HepG2 (cell line): ENCODE data around the gene TM4SF20. TPM values are rescaled to one million over a fixed set of nuclear protein-coding genes. Genes with fewer than 3 reads are reported as not detected.

Experiments
- ATAC-seq: fragments of 200-7000 bp; cut with Tn5 transposase; 3 replicates; pipeline ENCODE4 v1.9.1; 2020; ENCODE audit warnings: mild to moderate bottlenecking, moderate library complexity
- BruUV-seq: library from RNA; stranded (reverse); fragments of 400-500 nt; replicated peaks from 2 replicates; lab custom pipeline; 2021; lab: Mats Ljungman, UMichigan
- CTCF ChIA-PET: fragments of 300-600 bp; formaldehyde crosslinking; extraction: SDS; loops from one replicate; lab custom pipeline; 2021; ENCODE audit warnings: low total read pairs, inconsistent platforms, low intra/inter-chr PET ratio; lab: Yijun Ruan, JAX
- POLR2A ChIA-PET: fragments of 350-600 bp; sonication (Branson Sonifier 250); formaldehyde crosslinking; loops from one replicate; lab custom pipeline; 2020; ENCODE audit warnings: antibody characterized with exemption, inconsistent platforms; lab: Yijun Ruan, JAX
- DNase-seq: peaks from one replicate; pipeline ENCODE4 v3.0.0-alpha.2; 2015; ENCODE audit warnings: low spot score
- FAIRE-seq: peaks from 3 replicates; lab custom pipeline; 2011; peaks lifted over from hg19 to GRCh38; lab: Jason Lieb, UNC
- H2AFZ ChIP-seq: one replicate; pipeline ENCODE4 v1.6.1; 2011; ENCODE audit warnings: low read length, inconsistent platforms
- H3K27ac ChIP-seq: fragments of 300-600 bp; 3 replicates; pipeline ENCODE4 v1.8.0; 2011; ENCODE audit warnings: mixed run types, mild to moderate bottlenecking, mixed read lengths, low read length, inconsistent platforms; ENCODE audit not compliant: insufficient read depth; ENCODE audit errors: extremely low read length
- H3K27me3 ChIP-seq, 2 experiments: fragments of 200-600 bp in 1 of 2; 2 replicates in 1 of 2; 3 replicates in 1 of 2; pipeline versions ENCODE4 v1.6.0 to v1.8.0; 2011; ENCODE audit warnings: low read length in 2 of 2, mild to moderate bottlenecking in 2 of 2, moderate library complexity in 2 of 2, inconsistent platforms in 1 of 2; ENCODE audit not compliant: insufficient read depth in 2 of 2, control insufficient read depth in 1 of 2
- H3K36me3 ChIP-seq, 2 experiments: fragments of 200-600 bp in 1 of 2; replicated peaks in 1 of 2; 2 replicates in 1 of 2; 3 replicates in 1 of 2; pipeline versions ENCODE4 v1.5.1 to v1.8.0; 2011; ENCODE audit warnings: low read length in 2 of 2, inconsistent platforms in 1 of 2; ENCODE audit not compliant: insufficient read depth in 2 of 2, control insufficient read depth in 1 of 2
- H3K4me1 ChIP-seq: 2 replicates; pipeline ENCODE4 v1.5.1; 2012; ENCODE audit warnings: low read length, inconsistent platforms; ENCODE audit not compliant: insufficient read depth
- H3K4me2 ChIP-seq: 2 replicates; pipeline ENCODE4 v1.6.0; 2011; ENCODE audit warnings: low read depth, low read length, inconsistent platforms
- H3K4me3 ChIP-seq, 3 experiments: fragments of 200-600 bp in 1 of 3; sonication (generic), shearing (Covaris generic) in 1 of 3; replicated peaks in 1 of 3; 2 replicates each; pipeline ENCODE4 v1.5.1; 2011 to 2016; ENCODE audit warnings: low read length in 3 of 3, inconsistent platforms in 2 of 3, low read depth in 2 of 3, mild to moderate bottlenecking in 2 of 3, control low read depth in 1 of 3, mixed read lengths in 1 of 3; ENCODE audit not compliant: insufficient read depth in 1 of 3
- H3K79me2 ChIP-seq: one replicate; pipeline ENCODE4 v1.6.1; 2011; ENCODE audit warnings: low read length, inconsistent platforms; ENCODE audit not compliant: insufficient read depth
- H3K9ac ChIP-seq: 2 replicates; pipeline ENCODE4 v1.6.0; 2011; ENCODE audit warnings: mild to moderate bottlenecking, low read depth, low read length, inconsistent platforms; ENCODE audit not compliant: insufficient read depth
- H3K9me3 ChIP-seq: 2 replicates; pipeline ENCODE4 v1.5.1; 2012; ENCODE audit warnings: mild to moderate bottlenecking, low read length
- H4K20me1 ChIP-seq: 2 replicates; pipeline ENCODE4 v1.6.0; 2011; ENCODE audit warnings: inconsistent platforms, mild to moderate bottlenecking, low read length, moderate library complexity; ENCODE audit not compliant: insufficient read depth
- ETV6 ChIP-seq: sonication (generic); formaldehyde crosslinking; conservative IDR thresholded peaks from 2 replicates; pipeline ENCODE4 v1.4.0; 2020; ENCODE audit warnings: missing genetic modification reagents
- HHEX ChIP-seq: IDR thresholded peaks from 2 replicates; pipeline ENCODE4 v1.6.1; 2016; ENCODE audit warnings: control low read depth
- KLF11 ChIP-seq: IDR thresholded peaks from 2 replicates; pipeline ENCODE4 v1.6.1; 2016; ENCODE audit warnings: missing compliant biosample characterization
- KLF13 ChIP-seq: sonication (generic); formaldehyde crosslinking; IDR thresholded peaks from 2 replicates; pipeline ENCODE4 v1.4.0; 2020; ENCODE audit warnings: mild to moderate bottlenecking, missing genetic modification reagents
- LCORL ChIP-seq, 2 experiments: fragments of 450-650 bp in 1 of 2; sonication (generic) in 1 of 2; formaldehyde crosslinking in 1 of 2; IDR thresholded peaks; 2 replicates each; pipeline versions ENCODE4 v1.5.0 to v1.6.1; 2017 to 2020; ENCODE audit warnings: antibody characterized with exemption in 1 of 2, missing genetic modification reagents in 1 of 2
- MAFF ChIP-seq: IDR thresholded peaks from 2 replicates; pipeline ENCODE4 v1.6.1; 2011; ENCODE audit warnings: low read depth, low read length, improper control_type of control experiment
- MAFK ChIP-seq, 2 experiments: IDR thresholded peaks in 1 of 2; conservative IDR thresholded peaks in 1 of 2; 2 replicates each; pipeline ENCODE4 v1.6.1; 2011; ENCODE audit warnings: improper control_type of control experiment in 2 of 2, low read length in 2 of 2
- MEIS2 ChIP-seq: sonication (generic); formaldehyde crosslinking; IDR thresholded peaks from 2 replicates; pipeline ENCODE4 v1.9.0; 2021; ENCODE audit warnings: mild to moderate bottlenecking, missing genetic modification reagents
- NFE2L2 ChIP-seq: fragments of 150-350 bp; IDR thresholded peaks from 2 replicates; pipeline ENCODE4 v1.6.1; 2014; ENCODE audit warnings: low read length
- NKX3-1 ChIP-seq: sonication (generic); formaldehyde crosslinking; IDR thresholded peaks from 2 replicates; pipeline ENCODE4 v1.5.0; 2020; ENCODE audit warnings: missing genetic modification reagents
- RXRA ChIP-seq: sonication (generic); formaldehyde crosslinking; IDR thresholded peaks from 2 replicates; pipeline ENCODE4 v1.5.1; 2020; ENCODE audit warnings: missing genetic modification reagents
- SOX13 ChIP-seq, 3 experiments: fragments of 450-650 bp in 1 of 3; sonication (generic) in 1 of 3; formaldehyde crosslinking in 1 of 3; IDR thresholded peaks in 2 of 3; conservative IDR thresholded peaks in 1 of 3; 2 replicates each; pipeline versions ENCODE4 v1.5.0 to v1.6.1; 2016 to 2020; ENCODE audit warnings: antibody characterized with exemption in 1 of 3, mild to moderate bottlenecking in 1 of 3, missing compliant biosample characterization in 1 of 3, missing genetic modification reagents in 1 of 3, moderate library complexity in 1 of 3
- SOX5 ChIP-seq: IDR thresholded peaks from 2 replicates; pipeline ENCODE4 v1.6.1; 2016; ENCODE audit warnings: borderline replicate concordance
- SOX6 ChIP-seq, 2 experiments: fragments of 450-650 bp in 1 of 2; sonication (generic) in 1 of 2; formaldehyde crosslinking in 1 of 2; IDR thresholded peaks; 2 replicates each; pipeline versions ENCODE4 v1.4.0 to v1.6.1; 2017 to 2020; ENCODE audit warnings: antibody characterized with exemption in 1 of 2, mild to moderate bottlenecking in 1 of 2, missing genetic modification reagents in 1 of 2
- ZEB1 ChIP-seq: IDR thresholded peaks from 2 replicates; pipeline ENCODE4 v1.6.1; 2012; ENCODE audit warnings: mild to moderate bottlenecking, low read depth, inconsistent platforms; ENCODE audit not compliant: insufficient replicate concordance
- ZNF530 ChIP-seq: sonication (generic); formaldehyde crosslinking; IDR thresholded peaks from 2 replicates; pipeline ENCODE4 v1.5.0; 2020; ENCODE audit warnings: low read depth, mild to moderate bottlenecking, missing genetic modification reagents
- WGBS: methylation state at CpG from one replicate; pipeline ENCODE4 v1.1.6; 2017; ENCODE audit warnings: low lambda C conversion rate; 5-methylcytosine and 5-hydroxymethylcytosine counted together
- in situ Hi-C: cut with HindIII; loops from 2 replicates; pipeline ENCODE4 v1.10.0; 2017; ENCODE audit warnings: low pct_unique_long_range_greater_than_20kb; ENCODE audit not compliant: extremely low pct_ligation_motif_present
- intact Hi-C: fragments of 100-400 bp; cut with micrococcal nuclease; formaldehyde crosslinking; loops from one replicate; pipeline ENCODE4 v1.10.0; 2022; ENCODE audit not compliant: unreplicated experiment
- polyA plus RNA-seq, 8 experiments: library from polyadenylated mRNA; depleted of rRNA in 3 of 8; stranded (reverse) in 7 of 8; unstranded in 1 of 8; fragments of >200 nt; fragmentation: Illumina TruSeq in 4 of 8; extraction: Trizol in 4 of 8; gene quantifications; 2 replicates each; pipeline versions ENCODE4 v1.2.1 to v1.2.3, GENCODE V29; 2011 to 2016; ENCODE audit warnings: low read depth in 4 of 8, missing spikeins in 1 of 8, mixed read lengths in 1 of 8; ENCODE audit not compliant: insufficient read depth in 1 of 8
- total RNA-seq, 5 experiments: library from RNA; depleted of rRNA; stranded (reverse); fragments of >200 nt; fragmentation: Illumina TruSeq; extraction: Trizol; gene quantifications; 2 replicates each; pipeline ENCODE4 v1.2.3, GENCODE V29; 2016; ENCODE audit warnings: low read depth in 1 of 5
- TF ChIP-seq, protein P1 (sequence below): sonication (generic); formaldehyde crosslinking; IDR thresholded peaks from 2 replicates; pipeline ENCODE4 v1.4.0; 2020; ENCODE audit warnings: missing genetic modification reagents

Gene TM4SF20
- total and polyA plus RNA-seq, 2 of the 13 experiments (the other 11 are each of a cell fraction or from before 2014, with no cell fraction given) = not detected

DNA sequence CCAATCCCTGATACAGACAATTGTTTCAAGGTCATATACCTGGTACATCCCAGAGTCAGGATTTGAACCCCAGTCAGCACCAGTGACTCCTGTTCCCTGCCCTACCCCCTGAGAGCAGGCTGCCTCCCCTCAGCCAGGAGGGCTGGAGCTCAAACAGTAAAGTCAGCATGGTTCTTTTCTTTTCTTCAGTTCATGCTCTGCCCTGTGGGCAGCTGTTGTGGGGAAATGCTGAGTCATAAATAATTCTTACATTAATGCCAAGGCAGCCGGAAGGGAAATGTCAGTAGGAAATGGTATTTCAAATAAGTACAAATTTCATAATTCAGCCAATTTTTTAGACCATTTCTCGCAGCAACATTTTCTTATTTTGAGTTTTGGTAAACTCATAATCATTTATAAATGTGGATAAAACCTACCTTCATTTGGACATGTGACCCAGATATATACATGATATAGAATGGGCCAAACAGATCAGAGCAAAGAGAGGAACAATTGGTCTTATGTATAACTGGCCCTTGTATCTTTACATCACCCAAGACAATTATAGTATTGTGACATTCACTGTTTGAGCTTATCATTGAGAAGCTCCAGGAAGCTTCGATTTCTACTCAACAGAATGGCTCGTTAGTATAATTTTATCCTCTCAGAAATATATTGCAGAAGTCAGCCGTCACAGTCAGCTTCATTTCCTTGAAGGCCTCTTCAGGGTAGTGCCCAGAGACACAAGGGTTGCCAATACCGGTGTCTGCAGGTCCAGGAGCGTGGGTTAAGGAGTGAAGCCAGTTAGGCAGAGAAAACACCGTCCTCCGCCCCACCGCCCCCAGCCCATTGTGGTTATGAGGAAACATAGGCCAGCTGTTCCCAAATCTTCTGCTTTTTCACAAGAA is 36.7 kb upstream of the TM4SF20 start:
- DNase-seq (no peak), ATAC-seq (no peak), FAIRE-seq (no peak)
- no TSS peak for BruUV-seq
- intact Hi-C loops = no loop called here
- H2AFZ ChIP-seq = no peak overlapping the region
- H3K4me1 ChIP-seq = peaks cover 44% of the 10 kb centered on the region
- 91% methylated on average over 10 of the region's 10 CpGs for WGBS
- H3K27me3 ChIP-seq = no peaks in the 10 kb centered on the region
- H4K20me1 ChIP-seq = no peaks in the 10 kb centered on the region
- no peaks in the 10 kb centered on the region for H3K9me3 ChIP-seq
- H3K9ac ChIP-seq = no peak overlapping the region
- in situ Hi-C loops = no loop called here
- no peak overlapping the region for H3K4me3 ChIP-seq
- no peak overlapping the region for H3K4me2 ChIP-seq
- POLR2A ChIA-PET = interaction anchor here (1.1 to 1.5 kb wide), 2 partner anchors 10 to 51 kb away, joined by 4 to 8 read pairs; no protein-coding TSS in a partner anchor
- H3K27ac ChIP-seq = no peak overlapping the region
- peak; percentile 84 for TF ChIP-seq NFE2L2
- peak; percentile 89 to 90 for TF ChIP-seq MAFK (conservative IDR thresholded peaks at IDR 0.05 in 1 of 2, IDR thresholded peaks at IDR 0.05 in 1 of 2; ENCODE audit: low read length in 2 of 2)
- peak; percentile 84 for TF ChIP-seq MAFF
- TF ChIP-seq KLF13 = no peak
- TF ChIP-seq, all 625 proteins: peak for 3
- CTCF ChIA-PET = no interaction called here
- Histone ChIP-seq H3K79me2 (no peaks in the 10 kb centered on the region), H3K36me3 (no peaks in the 10 kb centered on the region)

DNA sequence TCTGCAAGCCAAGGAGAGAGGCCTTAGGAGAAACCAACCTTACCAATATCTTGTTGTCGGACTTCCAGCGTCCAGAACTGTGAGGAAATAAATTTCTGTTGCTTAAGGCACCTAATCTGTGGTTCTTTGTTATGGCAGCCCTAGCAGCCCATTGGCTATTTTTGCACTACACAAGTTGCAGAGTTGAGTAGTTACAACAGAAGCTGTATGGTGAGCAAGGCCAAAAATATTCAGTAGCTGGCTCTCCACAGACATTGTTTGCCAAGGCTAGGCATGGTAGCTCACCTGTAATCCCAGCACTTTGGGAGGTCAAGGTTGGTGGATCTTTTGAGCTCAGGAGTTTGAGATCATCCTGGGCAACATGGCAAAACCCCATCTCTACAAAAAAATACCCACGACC is 35.7 kb upstream of the TM4SF20 start:
- DNase-seq (peak; percentile 83), FAIRE-seq (peak; percentile 43), ATAC-seq (peak; percentile 87)
- Histone ChIP-seq H3K9me3 (no peaks in the 10 kb centered on the region), H3K27ac (no peak overlapping the region), H3K36me3 (no peaks in the 10 kb centered on the region), H3K27me3 (no peaks in the 10 kb centered on the region), H3K4me1 (peaks cover 35% of the 10 kb centered on the region), H3K9ac (no peak overlapping the region), H3K79me2 (no peaks in the 10 kb centered on the region), H3K4me3 (no peak overlapping the region), H4K20me1 (no peaks in the 10 kb centered on the region), H2AFZ (no peak overlapping the region), H3K4me2 (no peak overlapping the region)
- WGBS = 62% methylated on average over 3 of the region's 3 CpGs
- no TSS peak for BruUV-seq
- in situ Hi-C loops (no loop called here), intact Hi-C loops (no loop called here)
- POLR2A ChIA-PET = interaction anchor here (1.1 to 1.5 kb wide), 2 partner anchors 9 to 52 kb away, joined by 4 to 8 read pairs; no protein-coding TSS in a partner anchor
- CTCF ChIA-PET = no interaction called here
- no peak for TF ChIP-seq HHEX (CRISPR knock-in tag)
- TF ChIP-seq NKX3-1 (CRISPR knock-in tag) = no peak
- TF ChIP-seq ZNF530 (CRISPR knock-in tag) = no peak
- TF ChIP-seq RXRA (CRISPR knock-in tag) = peak; percentile 30; the same call in 1 of the 2 replicates
- TF ChIP-seq SOX5 (CRISPR knock-in tag) = 0 out of 2 replicates have a peak, but pooled peaks have one; percentile 15
- no peak for TF ChIP-seq ETV6 (CRISPR knock-in tag)
- TF ChIP-seq SOX13 (IDR thresholded peaks at IDR 0.05) = no peak
- peak in 1 of 2 experiments; percentile 44; a peak in 2 of 4 replicates for TF ChIP-seq SOX13 (CRISPR knock-in tag; conservative IDR thresholded peaks at IDR 0.05 in 1 of 2, IDR thresholded peaks at IDR 0.05 in 1 of 2)
- no peak for TF ChIP-seq KLF11 (CRISPR knock-in tag)
- TF ChIP-seq SOX6 (IDR thresholded peaks at IDR 0.05) = no peak
- TF ChIP-seq SOX6 (CRISPR knock-in tag; IDR thresholded peaks at IDR 0.05) = peak; percentile 20; the same call in 1 of the 2 replicates
- TF ChIP-seq MEIS2 (CRISPR knock-in tag) = no peak
- TF ChIP-seq LCORL (IDR thresholded peaks at IDR 0.05) = peak; percentile 46; the same call in 1 of the 2 replicates
- no peak for TF ChIP-seq LCORL (CRISPR knock-in tag; IDR thresholded peaks at IDR 0.05)
- TF ChIP-seq ZEB1 = peak; percentile 55
- TF ChIP-seq, protein P1, sequence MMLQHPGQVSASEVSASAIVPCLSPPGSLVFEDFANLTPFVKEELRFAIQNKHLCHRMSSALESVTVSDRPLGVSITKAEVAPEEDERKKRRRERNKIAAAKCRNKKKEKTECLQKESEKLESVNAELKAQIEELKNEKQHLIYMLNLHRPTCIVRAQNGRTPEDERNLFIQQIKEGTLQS (CRISPR knock-in tag) = peak; percentile 63; the same call in 1 of the 2 replicates
